Caki2 (cell line): ENCODE results near the gene ICOSLG. TPM values are rescaled to one million over a fixed set of nuclear protein-coding genes. Genes with fewer than 3 reads are reported as not detected.
"Not testable (repeated sequence)": the region's sequence is repeated elsewhere in the genome, so short reads cannot be mapped to it uniquely, and the experiment has no call there.

Source experiments
- DNase-seq: peaks from one replicate; pipeline ENCODE4 v3.0.0-alpha.2; 2015; ENCODE audit warnings: low read depth
- in situ Hi-C: cut with HindIII; loops from 2 replicates; pipeline ENCODE4 v1.10.0; 2016; ENCODE audit warnings: low sequenced_read_pairs, low pct_unique_long_range_greater_than_20kb, mixed read lengths
- total RNA-seq: library from RNA; depleted of rRNA; stranded (reverse); fragments of >200 nt; shearing (Covaris generic); gene quantifications from 2 replicates; pipeline ENCODE4 v1.2.3, GENCODE V29; 2014; ENCODE audit warnings: low replicate concordance

The ICOSLG gene
- total RNA-seq, 1 experiment from 2014 or later: 5.0 TPM

GRCh38 chr21:44241281-44241680 lies 538 bp upstream of the ICOSLG start:
- in situ Hi-C loops, DNase-seq: not testable (repeated sequence)

GRCh38 chr21:44240353-44240752 lies 390 bp downstream of the ICOSLG start:
- in situ Hi-C loops, DNase-seq: not testable (repeated sequence)

GRCh38 chr21:44229561-44229960 lies 11.2 kb downstream of the ICOSLG start:
- DNase-seq, in situ Hi-C loops: not testable (repeated sequence)

GRCh38 chr21:44228109-44228508 lies 12.6 kb downstream of the ICOSLG start:
- in situ Hi-C loops, DNase-seq: not testable (repeated sequence)

GRCh38 chr21:44227614-44228013 lies 13.1 kb downstream of the ICOSLG start:
- in situ Hi-C loops, DNase-seq: not testable (repeated sequence)

GRCh38 chr21:44225605-44226004 lies 15.1 kb downstream of the ICOSLG start:
- in situ Hi-C loops, DNase-seq: not testable (repeated sequence)

- DNase-seq, in situ Hi-C loops: not testable (repeated sequence)
Measured at GRCh38 chr21:44223334-44223733, 17.4 kb downstream of the ICOSLG start.

- in situ Hi-C loops, DNase-seq: not testable (repeated sequence)
Measured at GRCh38 chr21:44220674-44221073, 20.1 kb downstream of the ICOSLG start.

GRCh38 chr21:44218461-44218860 lies 22.3 kb downstream of the ICOSLG start:
- in situ Hi-C loops, DNase-seq: not testable (repeated sequence)

GRCh38 chr21:44211978-44212377 lies 28.8 kb downstream of the ICOSLG start:
- in situ Hi-C loops, DNase-seq: not testable (repeated sequence)

GRCh38 chr21:44211574-44211973 lies 29.2 kb downstream of the ICOSLG start:
- DNase-seq, in situ Hi-C loops: not testable (repeated sequence)

- in situ Hi-C loops: not testable (repeated sequence)
- DNase-seq: peak; percentile 19
Measured at GRCh38 chr21:44207860-44208646, 32.7 kb downstream of the ICOSLG start.

GRCh38 chr21:44206698-44207676 lies 33.8 kb downstream of the ICOSLG start:
- DNase-seq, in situ Hi-C loops: not testable (repeated sequence)

GRCh38 chr21:44206187-44206586 lies 34.6 kb downstream of the ICOSLG start:
- in situ Hi-C loops, DNase-seq: not testable (repeated sequence)

GRCh38 chr21:44202590-44203299 lies 38.0 kb downstream of the ICOSLG start:
- in situ Hi-C loops, DNase-seq: not testable (repeated sequence)

- DNase-seq, in situ Hi-C loops: not testable (repeated sequence)
Measured at GRCh38 chr21:44199997-44200396, 40.7 kb downstream of the ICOSLG start.

- no peak for DNase-seq
- in situ Hi-C loops: no loop called here
Measured at GRCh38 chr21:44199448-44199847, 41.3 kb downstream of the ICOSLG start.

- DNase-seq, in situ Hi-C loops: not testable (repeated sequence)
Measured at GRCh38 chr21:44197156-44197516, 43.6 kb downstream of the ICOSLG start.
